ENCODE results near the gene LRRC46.

LRRC46 gene

GRCh38 chr17:47810200-47810821, 21.2 kb upstream of the LRRC46 start:
- DNase-seq = no peak

- DNase-seq = no peak
These were observed 20.4 kb upstream of the LRRC46 start for GRCh38 chr17:47810901-47811635.

DNA sequence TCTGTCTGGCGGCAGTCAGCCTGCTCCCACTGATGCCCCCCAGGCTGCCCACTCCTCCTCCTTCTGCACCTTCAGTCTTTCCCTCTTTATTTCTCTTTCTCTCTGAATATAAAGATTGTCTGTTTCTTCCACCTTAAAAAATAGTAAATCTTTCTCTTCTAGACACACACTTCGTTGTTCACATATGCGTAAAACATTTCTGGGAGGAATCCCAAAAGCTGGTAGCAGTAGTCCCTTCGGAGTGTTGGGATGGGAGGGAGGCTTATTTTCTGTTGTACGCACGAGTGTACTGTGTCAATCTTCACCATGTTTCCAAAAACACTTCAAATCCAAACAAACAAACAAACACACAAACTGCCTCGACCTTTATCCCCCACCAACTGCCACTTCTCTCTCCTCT, 19.8 kb upstream of the LRRC46 start:
- no peak for DNase-seq

GRCh38 chr17:47812146-47812920, 19.1 kb upstream of the LRRC46 start:
- DNase-seq = no peak

DNA sequence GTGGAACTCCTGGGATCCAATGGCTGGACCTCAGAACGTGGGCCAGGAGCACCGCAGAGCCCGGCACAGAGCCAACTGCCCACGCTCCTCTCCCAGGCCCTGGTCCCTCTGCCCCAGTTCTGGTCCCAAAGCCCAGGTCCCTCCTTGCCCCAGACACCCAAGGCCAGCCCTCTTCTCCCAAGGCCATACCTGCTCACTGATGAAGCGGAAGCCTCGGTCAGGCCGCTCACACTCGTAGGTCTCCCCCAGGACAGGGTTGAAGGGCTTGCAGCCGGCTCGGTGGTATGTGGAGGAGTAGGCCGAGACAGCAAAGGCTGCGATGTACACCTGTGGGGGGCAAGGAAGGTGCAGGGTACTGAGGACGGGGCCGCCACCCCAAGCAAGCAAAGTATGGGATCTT, 18.4 kb upstream of the LRRC46 start:
- no peak for DNase-seq

GRCh38 chr17:47813512-47814031, 17.9 kb upstream of the LRRC46 start:
- DNase-seq = no peak

GRCh38 chr17:47815106-47815918, 16.2 kb upstream of the LRRC46 start:
- DNase-seq = no peak

DNA sequence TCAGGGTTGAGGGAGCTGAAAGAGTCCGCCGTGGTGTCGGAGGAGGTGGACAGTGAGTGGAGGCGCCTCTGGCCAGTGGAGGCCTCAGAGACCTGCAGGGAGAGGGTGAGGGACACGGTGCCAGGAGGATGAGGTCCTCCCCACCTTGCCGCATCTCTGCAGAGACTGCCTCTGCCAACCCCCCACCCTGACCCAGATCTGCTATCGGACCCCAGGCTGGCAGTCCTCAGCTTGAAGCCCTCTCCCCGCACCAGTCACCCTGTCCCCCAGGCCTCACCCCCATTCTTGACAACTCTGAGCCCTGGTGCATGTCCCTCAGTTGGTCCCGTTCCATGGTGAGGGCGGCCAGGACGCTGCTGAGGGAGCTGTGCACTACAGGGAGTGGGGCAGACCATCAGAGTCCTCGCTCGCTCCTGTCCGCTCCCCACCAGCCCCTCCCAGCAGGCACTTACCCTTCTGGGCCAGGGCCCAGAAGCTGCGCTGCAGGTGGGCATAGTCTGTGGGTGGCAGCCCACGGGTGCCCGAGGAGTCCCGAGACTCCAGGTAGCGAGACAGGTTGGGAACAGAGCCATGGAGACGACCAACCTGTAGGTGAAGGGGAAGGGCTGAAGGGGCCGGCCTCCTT, 15.2 kb upstream of the LRRC46 start:
- no peak for DNase-seq

- DNase-seq = no peak
These were observed 14.5 kb upstream of the LRRC46 start for GRCh38 chr17:47816947-47817346.

- no peak for DNase-seq
These were observed 13.3 kb upstream of the LRRC46 start for GRCh38 chr17:47818002-47818695.

DNA sequence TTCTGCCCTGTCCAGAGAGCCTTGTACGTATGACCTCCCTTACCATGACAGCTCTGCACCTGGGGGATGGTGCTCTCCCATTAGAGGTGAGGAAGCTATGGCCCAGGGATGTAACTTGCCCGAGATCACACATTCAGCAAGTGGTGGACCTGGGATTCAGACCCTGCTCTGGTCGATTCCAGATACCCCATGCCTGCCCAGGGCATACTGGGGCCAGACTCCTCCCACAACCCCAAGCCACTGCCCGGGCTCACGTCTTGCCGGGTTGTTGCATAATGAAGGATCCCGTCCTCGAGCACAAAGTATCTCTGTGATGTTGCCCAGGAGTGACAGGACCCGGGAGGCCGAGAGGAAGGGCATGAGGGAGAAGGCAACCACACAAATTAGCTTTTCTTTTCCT, 12.0 kb upstream of the LRRC46 start:
- DNase-seq = no peak

GRCh38 chr17:47820033-47820789, 11.3 kb upstream of the LRRC46 start:
- no peak for DNase-seq

DNA sequence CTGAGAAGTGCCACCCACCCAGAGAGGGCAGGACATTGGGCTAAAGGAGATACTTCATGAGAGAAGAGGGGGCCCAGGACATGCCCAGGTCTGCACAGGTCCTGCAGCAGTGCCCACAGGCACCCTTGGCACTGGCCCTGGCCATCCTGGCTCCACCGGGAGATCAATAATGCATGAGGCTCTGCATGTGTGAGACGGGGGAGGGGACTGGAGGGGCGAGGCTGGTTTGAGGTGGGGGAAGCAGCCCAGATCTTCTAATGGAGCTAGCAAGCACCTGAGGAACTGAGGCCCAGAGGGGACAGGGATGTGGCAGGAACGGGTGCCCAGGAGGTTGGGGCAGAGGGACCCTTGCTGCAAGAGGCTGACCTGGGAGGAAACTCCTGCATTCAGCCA, 10.4 kb upstream of the LRRC46 start:
- DNase-seq = no peak

- peak; percentile 78 for DNase-seq
These were observed 9.8 kb upstream of the LRRC46 start, which contains the start of gene OSBPL7 for GRCh38 chr17:47821424-47822391. TSS of gene OSBPL7 (minus strand) at chr17:47821794. CDS start at chr17:47820278, 1,516 bp downstream.

DNA sequence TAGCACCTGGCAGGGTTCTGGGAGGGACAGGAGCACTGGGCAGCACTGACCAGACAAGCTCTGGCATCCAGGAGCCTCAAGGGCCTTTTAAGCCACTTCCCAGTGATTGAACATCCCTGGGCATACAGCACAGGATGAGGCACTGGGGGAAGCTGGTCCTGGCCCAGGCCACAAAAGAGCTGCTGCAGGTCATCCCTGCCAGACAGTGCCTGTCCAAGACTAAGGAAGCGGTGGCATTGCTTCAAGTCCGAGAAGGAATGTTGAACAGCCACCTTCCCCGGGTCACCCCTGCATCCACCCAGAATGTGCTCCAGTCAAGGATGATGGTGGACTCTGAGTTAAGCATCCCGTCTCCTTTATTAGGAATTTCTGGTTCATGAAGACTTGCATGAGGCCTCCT, 8.7 kb upstream of the LRRC46 start:
- no peak for DNase-seq

DNA sequence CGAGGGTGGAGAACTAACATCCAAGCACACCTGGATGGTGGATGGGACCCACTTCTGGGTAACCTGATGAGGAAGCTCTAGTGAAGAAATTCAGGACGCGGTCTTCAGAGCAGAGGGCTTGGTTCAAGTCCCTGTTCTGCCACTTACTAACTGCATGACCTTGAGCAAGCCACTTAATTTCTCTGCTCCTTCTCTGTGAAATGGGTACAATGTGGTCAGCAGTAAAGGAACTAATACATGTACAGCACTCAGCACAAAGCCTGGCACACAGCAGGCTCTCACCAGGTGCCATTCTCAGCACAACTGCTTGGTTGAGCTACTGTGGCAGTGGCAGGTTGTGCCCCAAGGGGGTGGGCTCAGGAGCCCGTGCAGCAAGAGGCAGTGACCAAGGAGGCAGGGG, 8.0 kb upstream of the LRRC46 start:
- no peak for DNase-seq

- no peak for DNase-seq
These were observed 1.6 kb upstream of the LRRC46 start for GRCh38 chr17:47829870-47830269.

DNA sequence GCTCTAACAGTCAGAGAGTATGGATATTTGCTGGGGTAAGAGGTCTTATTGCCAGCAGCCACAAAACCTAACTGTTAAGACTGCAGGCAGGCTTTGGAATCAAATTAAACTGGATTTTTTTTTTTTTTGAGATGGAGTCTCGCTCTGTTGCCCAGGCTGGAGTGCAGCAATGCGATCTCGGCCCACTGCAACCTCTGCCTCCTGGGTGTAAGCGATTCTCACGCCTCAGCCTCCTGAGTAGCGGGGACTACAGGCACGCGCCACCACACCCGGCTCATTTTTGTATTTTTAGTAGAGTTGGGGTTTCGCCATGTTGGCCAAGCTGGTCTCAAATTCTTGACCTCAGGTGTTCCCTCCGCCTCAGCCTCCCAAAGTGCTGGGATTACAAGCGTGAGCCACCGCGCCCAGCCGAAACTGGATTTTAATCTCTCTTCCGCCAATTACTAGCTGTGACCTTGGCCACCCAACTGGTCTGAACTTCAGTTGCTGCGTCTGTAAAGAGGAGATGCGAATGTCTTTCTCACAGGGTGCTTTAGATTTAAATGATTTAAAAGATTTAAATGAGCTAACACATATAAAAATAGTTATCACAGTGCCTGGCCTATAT, 971 bp upstream of the LRRC46 start:
- no peak for DNase-seq

GRCh38 chr17:47831934-47832327, 461 bp downstream of the LRRC46 start:
- DNase-seq = no peak
